H9 (cell line): ENCODE data around the gene MAPK12. TPM values are rescaled to one million over a fixed set of nuclear protein-coding genes. Genes with fewer than 3 reads are reported as not detected.

Source experiments
- DNase-seq: peaks from one replicate; pipeline ENCODE4 v3.0.0-alpha.2; 2017
- H2AFZ ChIP-seq: one replicate; pipeline ENCODE4 v1.6.1; 2013; ENCODE audit warnings: mild to moderate bottlenecking, low read length, control low read depth, moderate library complexity
- H2AK5ac ChIP-seq: 2 replicates; pipeline ENCODE4 v1.6.1; 2013; ENCODE audit warnings: low read length, control low read depth, mixed read lengths; ENCODE audit not compliant: insufficient read length
- H2BK120ac ChIP-seq: one replicate; pipeline ENCODE4 v1.6.1; 2013; ENCODE audit warnings: low read depth, mild to moderate bottlenecking, low read length, control low read depth, inconsistent platforms; ENCODE audit not compliant: poor library complexity, severe bottlenecking
- H2BK12ac ChIP-seq: 2 replicates; pipeline ENCODE4 v1.6.1; 2013; ENCODE audit warnings: low read length, control low read depth, mixed read lengths, low read depth; ENCODE audit not compliant: insufficient read length
- H2BK15ac ChIP-seq: 2 replicates; pipeline ENCODE4 v1.6.1; 2013; ENCODE audit warnings: low read depth, low read length, control low read depth
- H2BK20ac ChIP-seq: one replicate; pipeline ENCODE4 v1.6.1; 2013; ENCODE audit warnings: low read depth, mild to moderate bottlenecking, low read length, control low read depth, inconsistent platforms; ENCODE audit not compliant: poor library complexity, severe bottlenecking
- H2BK5ac ChIP-seq: 2 replicates; pipeline ENCODE4 v1.6.1; 2013; ENCODE audit warnings: low read length, control low read depth, mixed read lengths; ENCODE audit not compliant: insufficient read length
- H3K14ac ChIP-seq: 2 replicates; pipeline ENCODE4 v1.6.1; 2013; ENCODE audit warnings: low read length, control low read depth; ENCODE audit not compliant: insufficient read depth
- H3K18ac ChIP-seq: 2 replicates; pipeline ENCODE4 v1.6.1; 2013; ENCODE audit warnings: low read depth, mild to moderate bottlenecking, mixed read lengths, low read length, control low read depth; ENCODE audit not compliant: insufficient read length
- H3K23ac ChIP-seq: 2 replicates; pipeline ENCODE4 v1.6.1; 2013; ENCODE audit warnings: low read length, control low read depth, mixed read lengths, low read depth; ENCODE audit not compliant: insufficient read length
- H3K23me2 ChIP-seq: 2 replicates; pipeline ENCODE4 v1.6.1; 2013; ENCODE audit warnings: low read depth, mild to moderate bottlenecking, mixed read lengths, low read length, control low read depth; ENCODE audit not compliant: insufficient read length, poor library complexity, severe bottlenecking
- H3K27ac ChIP-seq: 2 replicates; pipeline ENCODE4 v1.5.1; 2013; ENCODE audit warnings: low read length, control low read depth, mixed read lengths, low read depth; ENCODE audit not compliant: insufficient read length
- H3K27me3 ChIP-seq: 2 replicates; pipeline ENCODE4 v1.6.1; 2013; ENCODE audit warnings: low read length, control low read depth, inconsistent platforms; ENCODE audit not compliant: insufficient read depth
- H3K4ac ChIP-seq: 2 replicates; pipeline ENCODE4 v1.6.1; 2013; ENCODE audit warnings: low read depth, mild to moderate bottlenecking, control low read depth, inconsistent platforms, low read length, moderate library complexity
- H3K4me1 ChIP-seq: 2 replicates; pipeline ENCODE4 v1.6.1; 2013; ENCODE audit warnings: low read length, control low read depth, inconsistent platforms; ENCODE audit not compliant: insufficient read depth
- H3K4me2 ChIP-seq: 2 replicates; pipeline ENCODE4 v1.6.1; 2013; ENCODE audit warnings: low read length, control low read depth, mixed read lengths; ENCODE audit not compliant: insufficient read length, insufficient read depth
- H3K56ac ChIP-seq: 2 replicates; pipeline ENCODE4 v1.6.1; 2013; ENCODE audit warnings: low read depth, mild to moderate bottlenecking, mixed read lengths, low read length, control low read depth; ENCODE audit not compliant: insufficient read length
- H3K79me1 ChIP-seq: 2 replicates; pipeline ENCODE4 v1.6.1; 2013; ENCODE audit warnings: low read depth, mild to moderate bottlenecking, moderate library complexity, low read length, control low read depth, inconsistent platforms; ENCODE audit not compliant: insufficient read depth, poor library complexity, severe bottlenecking
- H3K79me2 ChIP-seq: 2 replicates; pipeline ENCODE4 v1.6.1; 2013; ENCODE audit warnings: low read length, control low read depth, inconsistent platforms; ENCODE audit not compliant: insufficient read depth
- H3K9ac ChIP-seq: 2 replicates; pipeline ENCODE4 v1.6.1; 2013; ENCODE audit warnings: low read length, control low read depth, mixed read lengths; ENCODE audit not compliant: insufficient read length; ENCODE audit errors: extremely low read depth
- H3K9me3 ChIP-seq: one replicate; pipeline ENCODE4 v1.6.1; 2013; ENCODE audit warnings: low read depth, low read length, inconsistent platforms; ENCODE audit not compliant: control insufficient read depth
- H3T11ph ChIP-seq: one replicate; pipeline ENCODE4 v1.6.1; 2013; ENCODE audit warnings: mild to moderate bottlenecking, low read length, control low read depth, inconsistent platforms
- H4K20me1 ChIP-seq: one replicate; pipeline ENCODE4 v1.6.1; 2013; ENCODE audit not compliant: control insufficient read depth, insufficient read length, insufficient read depth
- H4K5ac ChIP-seq: 2 replicates; pipeline ENCODE4 v1.6.1; 2013; ENCODE audit warnings: low read depth, mild to moderate bottlenecking, mixed read lengths, low read length, control low read depth; ENCODE audit not compliant: insufficient read length
- H4K8ac ChIP-seq: replicated peaks from 2 replicates; pipeline ENCODE4 v1.6.1; 2013; ENCODE audit warnings: low read length, control low read depth, mixed read lengths, low read depth; ENCODE audit not compliant: insufficient read length
- H4K91ac ChIP-seq: 2 replicates; pipeline ENCODE4 v1.6.1; 2013; ENCODE audit warnings: low read depth, mild to moderate bottlenecking, moderate library complexity, mixed read lengths, low read length, control low read depth; ENCODE audit not compliant: insufficient read length
- H3K27ac Mint-ChIP-seq, 3 experiments: 2 replicates in 2 of 3; 3 replicates in 1 of 3; pipeline ENCODE4 v1.8.0; 2020 to 2021; ENCODE audit warnings: mixed read lengths in 3 of 3, mild to moderate bottlenecking in 1 of 3, moderate library complexity in 1 of 3
- H3K27me3 Mint-ChIP-seq: 2 replicates; pipeline ENCODE4 v1.8.0; 2021; ENCODE audit warnings: low read depth, mild to moderate bottlenecking, moderate library complexity, mixed read lengths
- H3K36me3 Mint-ChIP-seq, 3 experiments: 2 replicates in 2 of 3; 3 replicates in 1 of 3; pipeline ENCODE4 v1.8.0; 2020 to 2021; ENCODE audit warnings: low read depth in 3 of 3, mixed read lengths in 3 of 3; ENCODE audit not compliant: insufficient read depth in 1 of 3
- H3K4me1 Mint-ChIP-seq, 2 experiments: 2 replicates each; pipeline ENCODE4 v1.8.0; 2020; ENCODE audit warnings: mixed read lengths in 2 of 2
- H3K4me3 Mint-ChIP-seq, 2 experiments: 2 replicates in 1 of 2; 3 replicates in 1 of 2; pipeline ENCODE4 v1.8.0; 2020 to 2021; ENCODE audit warnings: mild to moderate bottlenecking in 2 of 2, mixed read lengths in 2 of 2, moderate library complexity in 1 of 2
- H3K9me3 Mint-ChIP-seq, 2 experiments: 2 replicates in 1 of 2; 3 replicates in 1 of 2; pipeline ENCODE4 v1.8.0; 2020; ENCODE audit warnings: mild to moderate bottlenecking in 2 of 2, mixed read lengths in 2 of 2, moderate library complexity in 1 of 2
- CTCF ChIP-seq: fragments of 200-600 bp; sonication (generic); conservative IDR thresholded peaks from 3 replicates; pipeline ENCODE4 v1.8.0; 2021; ENCODE audit warnings: antibody characterized with exemption, mild to moderate bottlenecking
- WGBS: extraction: QIAGEN DNeasy Blood & Tissue Kit; methylation state at CpG from one replicate; pipeline ENCODE4 v1.1.7; 2013; ENCODE audit warnings: missing lambda C conversion rate, low lambda C conversion rate, mixed read lengths; ENCODE audit not compliant: insufficient read length; ENCODE audit errors: extremely low coverage; 5-methylcytosine and 5-hydroxymethylcytosine counted together
- total RNA-seq: library from RNA; stranded (reverse); gene quantifications from 2 replicates; pipeline ENCODE4 v1.2.1, GENCODE V29; 2021

Gene MAPK12
- total RNA-seq, 1 experiment from 2014 or later: 31.3 TPM

- H3K27ac Mint-ChIP-seq: peak overlapping the region in 1 of 3 experiments; percentile 89; a peak in 3 of 7 replicates
Observed at GRCh38 chr22:50303848-50304527, 42.5 kb upstream of the MAPK12 start.

More at GRCh38 chr22:50303848-50304527, 42.5 kb upstream of the MAPK12 start:
- Histone ChIP-seq H4K5ac (no peak overlapping the region), H2BK5ac (no peak overlapping the region), H3K56ac (no peak overlapping the region), H3K79me1 (no peaks in the 10 kb centered on the region), H4K91ac (no peak overlapping the region), H2AFZ (no peak overlapping the region), H3K9me3 (no peaks in the 10 kb centered on the region), H3K18ac (peak overlapping the region; percentile 34), H3K9ac (no peak overlapping the region), H3K4me1 (no peaks in the 10 kb centered on the region; the same call in 1 of the 2 replicates), H3K4ac (no peak overlapping the region), H3K79me2 (no peaks in the 10 kb centered on the region), H3K27ac (no peak overlapping the region), H2BK15ac (no peak overlapping the region), H3K4me2 (no peak overlapping the region), H2BK12ac (no peak overlapping the region), H2BK120ac (no peak overlapping the region), H3K27me3 (no peaks in the 10 kb centered on the region), H2AK5ac (no peak overlapping the region), H3K23me2 (peaks cover 11% of the 10 kb centered on the region), H4K20me1 (no peaks in the 10 kb centered on the region), H3K14ac (peak overlapping the region; percentile 25; the same call in 1 of the 2 replicates), H3T11ph (no peak overlapping the region), H4K8ac (no peak overlapping the region), H2BK20ac (no peak overlapping the region), H3K23ac (no peak overlapping the region)
- no CpG with 5 or more reads among the region's 11 CpGs for WGBS
- peak; percentile 25; the same call in 2 of the 3 replicates for TF ChIP-seq CTCF
- H3K4me1 Mint-ChIP-seq: peaks cover 18 to 31% of the 10 kb centered on the region in 2 experiments
- no peaks in the 10 kb centered on the region for H3K9me3 Mint-ChIP-seq
- peaks cover 5% of the 10 kb centered on the region for H3K27me3 Mint-ChIP-seq
- H3K4me3 Mint-ChIP-seq: peak overlapping the region in 1 of 2 experiments; percentile 41; a peak in 2 of 5 replicates
- DNase-seq: peak; percentile 77
- no peaks in the 10 kb centered on the region for H3K36me3 Mint-ChIP-seq
